GM19452 (cell line): ENCODE results near the gene IFIH1.

Experiments used
- ATAC-seq: cut with Tn5 transposase; IDR thresholded peaks from one replicate; pipeline ENCODE4 v1.9.1; 2021; ENCODE audit not compliant: unreplicated experiment

The IFIH1 gene

GRCh38 chr2:162258686-162259085 lies 59.8 kb downstream of the IFIH1 start:
- no peak for ATAC-seq

GRCh38 chr2:162258169-162258568 lies 60.3 kb downstream of the IFIH1 start:
- ATAC-seq: no peak

- ATAC-seq: no peak
Observed at GRCh38 chr2:162257425-162257824, 61.1 kb downstream of the IFIH1 start.

GRCh38 chr2:162256591-162256991 lies 61.9 kb downstream of the IFIH1 start:
- ATAC-seq: no peak

DNA sequence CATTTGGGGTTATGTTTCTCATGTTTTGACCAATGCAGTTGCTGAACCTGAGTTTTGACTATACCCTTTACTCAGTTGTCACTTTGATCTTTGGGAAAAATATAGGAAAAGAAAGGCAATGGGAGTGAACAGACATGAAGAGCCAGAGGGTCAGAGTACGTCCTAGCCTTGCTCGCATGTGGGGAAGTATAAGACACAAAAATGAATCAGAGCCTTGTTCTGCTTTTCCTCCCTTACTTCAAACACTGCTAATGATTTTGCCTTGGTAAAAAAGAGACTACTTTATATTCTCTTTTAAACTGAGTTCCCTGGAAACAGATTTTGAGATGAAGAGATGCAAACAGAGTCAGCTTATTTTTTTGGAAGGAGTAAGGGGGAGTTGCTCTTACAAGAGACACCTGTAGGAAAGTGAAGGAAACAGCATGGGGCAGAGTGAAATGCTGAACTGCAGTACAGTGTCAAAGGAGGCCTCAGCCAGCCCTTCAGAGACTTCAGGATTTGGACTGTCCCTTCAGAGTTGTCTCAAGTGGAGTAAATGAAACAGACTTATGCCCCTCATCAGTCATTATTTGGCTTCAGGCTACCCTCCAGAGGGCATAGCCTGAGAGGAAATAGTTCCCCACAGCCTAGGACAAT lies 64.1 kb downstream of the IFIH1 start:
- no peak for ATAC-seq

DNA sequence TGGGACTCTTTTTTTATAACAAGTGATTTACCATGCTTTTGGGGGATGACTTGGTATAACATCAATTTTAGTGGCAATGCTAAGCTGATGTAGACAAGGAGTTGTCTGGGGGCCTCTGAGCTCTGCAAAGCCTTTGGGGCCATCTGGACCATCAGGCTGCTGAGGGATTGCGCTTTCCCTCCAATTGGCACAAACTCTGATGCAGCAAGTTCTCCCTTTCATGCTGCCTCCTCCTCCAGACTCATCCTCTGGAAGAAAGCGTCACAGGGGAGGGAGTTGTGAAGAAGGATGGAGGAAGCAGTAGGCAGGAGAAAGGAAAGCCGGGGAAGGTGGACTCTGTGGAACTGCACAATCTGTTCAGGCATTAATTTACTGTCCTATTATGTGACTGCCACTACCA lies 65.0 kb downstream of the IFIH1 start:
- ATAC-seq: no peak

GRCh38 chr2:162252153-162252552 lies 66.3 kb downstream of the IFIH1 start:
- no peak for ATAC-seq

GRCh38 chr2:162245781-162246180 lies 72.7 kb downstream of the IFIH1 start:
- ATAC-seq: no peak

DNA sequence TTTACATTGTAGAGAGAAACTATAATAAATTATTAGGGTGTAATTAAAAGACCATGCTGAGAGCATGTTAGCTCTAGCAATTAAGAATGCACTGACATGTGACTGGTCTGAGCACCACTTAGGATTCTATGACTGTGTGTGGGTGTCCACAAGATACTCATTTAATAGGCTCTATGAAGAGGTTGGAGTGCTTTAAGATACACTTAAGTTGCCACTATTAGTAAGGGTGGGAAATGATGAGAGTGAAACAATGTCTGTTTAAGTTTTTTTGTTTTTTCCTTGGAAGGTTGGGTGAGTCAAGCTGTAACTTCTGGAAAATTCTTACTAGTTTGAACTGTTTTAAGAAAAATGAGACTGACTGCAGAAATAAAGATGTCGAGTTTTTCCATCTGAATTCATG lies 73.4 kb downstream of the IFIH1 start:
- no peak for ATAC-seq

- no peak for ATAC-seq
Observed at GRCh38 chr2:162244541-162245031, 73.9 kb downstream of the IFIH1 start.

DNA sequence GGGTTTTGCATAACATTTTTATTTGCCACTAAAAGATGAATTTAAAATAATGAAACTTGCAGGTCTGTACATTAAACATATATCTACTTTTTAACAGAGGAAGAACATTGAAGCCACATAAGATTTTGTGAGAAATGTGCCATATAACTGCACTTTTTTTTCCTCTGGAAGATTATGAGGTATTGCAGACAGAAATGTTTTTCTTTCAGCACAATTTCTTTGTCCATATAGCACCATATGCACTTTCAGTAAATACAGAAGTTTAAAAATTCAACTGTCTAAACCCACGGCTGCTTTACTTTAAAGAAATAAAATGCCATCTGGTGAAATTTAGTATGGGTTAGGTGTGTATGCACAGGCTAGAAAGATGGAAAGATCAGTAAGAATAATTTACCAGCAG lies 74.8 kb downstream of the IFIH1 start:
- no peak for ATAC-seq

DNA sequence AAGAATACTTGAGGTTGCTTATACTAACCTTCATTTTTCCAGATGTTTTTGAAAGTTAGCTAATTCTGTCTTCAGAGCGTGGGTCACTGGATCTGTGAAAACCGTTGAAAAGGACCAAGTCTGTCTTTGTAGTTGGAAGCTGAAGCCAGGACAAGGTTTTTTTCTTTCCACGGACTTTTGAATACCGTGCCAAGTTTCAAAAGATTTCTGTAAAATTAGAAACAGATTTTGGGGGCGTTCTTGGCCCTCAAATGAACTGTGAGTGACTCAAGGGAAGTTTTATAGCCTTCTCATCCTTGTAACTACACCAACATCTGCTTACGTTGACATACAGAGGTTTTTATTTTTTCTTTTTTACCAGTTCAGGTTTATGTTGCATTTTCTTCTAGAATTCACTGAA lies 75.2 kb downstream of the IFIH1 start, which contains the start of gene FAP:
TSS of gene FAP (minus strand) at position 152 of the 400 bp plus-strand sequence. CDS start at position 34, 118 bp downstream.
- ATAC-seq: no peak

DNA sequence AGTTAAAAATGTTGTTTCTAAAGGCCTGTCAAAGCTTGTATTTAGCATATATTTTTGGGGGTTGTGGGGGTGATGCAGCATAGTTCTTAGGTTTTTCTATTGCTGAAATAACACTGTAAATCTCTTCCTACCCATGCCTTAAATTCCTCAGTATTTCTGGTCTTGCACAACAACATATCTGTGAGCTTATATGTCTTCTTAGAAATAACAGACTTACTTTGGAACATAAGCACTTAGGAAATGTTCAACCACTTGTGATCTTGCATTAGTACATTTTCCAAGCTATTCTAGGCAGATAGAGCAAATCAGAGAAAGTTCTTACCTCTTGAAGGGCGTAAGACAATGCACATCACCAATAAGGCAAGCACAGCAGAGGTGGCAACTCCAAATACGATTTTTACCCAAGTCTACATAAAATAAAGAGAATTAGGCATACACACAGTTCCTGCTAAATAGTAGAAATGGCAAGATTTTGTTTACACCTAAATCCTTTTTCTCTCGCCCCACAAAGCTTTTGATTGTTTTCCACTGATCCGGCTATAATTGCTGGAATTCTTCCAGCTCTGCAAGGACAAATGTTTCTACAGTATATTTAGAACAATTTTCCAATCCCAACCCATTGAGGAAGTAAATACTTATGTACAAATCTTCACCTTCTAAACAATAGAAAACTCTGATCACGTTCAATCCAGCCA lies 75.8 kb downstream of the IFIH1 start:
- no peak for ATAC-seq

DNA sequence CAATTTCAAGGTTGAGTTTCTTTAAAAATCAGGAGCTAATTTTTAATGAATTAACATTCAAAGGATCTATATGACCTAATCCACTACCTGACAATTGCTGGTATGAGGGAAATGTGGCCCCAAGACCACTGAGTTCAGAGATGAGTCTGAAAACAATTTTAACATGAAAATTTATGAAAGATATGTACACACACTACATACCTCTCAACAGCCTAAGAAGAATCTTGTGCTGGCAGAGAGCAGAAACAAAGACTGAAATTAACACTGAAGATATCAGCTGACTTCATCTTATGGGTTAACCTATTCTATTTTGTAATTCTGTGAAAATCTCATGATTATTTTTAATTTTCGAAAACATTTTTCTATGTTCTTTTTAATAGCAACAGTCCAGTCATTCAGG lies 76.9 kb downstream of the IFIH1 start:
- no peak for ATAC-seq

- no peak for ATAC-seq
Observed at GRCh38 chr2:162234620-162235462, 83.6 kb downstream of the IFIH1 start.

DNA sequence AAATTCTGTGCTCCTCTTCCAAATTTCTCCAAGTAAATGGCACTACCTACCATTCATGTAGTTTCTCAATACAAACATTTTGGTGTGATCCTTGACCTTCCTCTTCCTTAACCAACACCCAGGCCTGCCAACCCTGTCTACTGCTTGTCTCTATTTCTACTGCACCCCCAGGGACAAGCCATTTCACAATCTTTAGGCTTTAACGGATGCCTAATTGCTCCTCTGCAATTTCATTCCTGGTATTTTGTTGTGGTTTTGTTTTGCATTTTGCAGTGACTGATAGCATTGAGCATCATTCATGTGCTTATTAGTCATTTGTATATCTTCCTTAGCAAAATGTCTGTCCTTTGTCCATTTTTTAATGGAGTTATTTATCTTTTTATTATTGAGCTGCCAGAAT lies 85.3 kb downstream of the IFIH1 start:
- ATAC-seq: no peak

DNA sequence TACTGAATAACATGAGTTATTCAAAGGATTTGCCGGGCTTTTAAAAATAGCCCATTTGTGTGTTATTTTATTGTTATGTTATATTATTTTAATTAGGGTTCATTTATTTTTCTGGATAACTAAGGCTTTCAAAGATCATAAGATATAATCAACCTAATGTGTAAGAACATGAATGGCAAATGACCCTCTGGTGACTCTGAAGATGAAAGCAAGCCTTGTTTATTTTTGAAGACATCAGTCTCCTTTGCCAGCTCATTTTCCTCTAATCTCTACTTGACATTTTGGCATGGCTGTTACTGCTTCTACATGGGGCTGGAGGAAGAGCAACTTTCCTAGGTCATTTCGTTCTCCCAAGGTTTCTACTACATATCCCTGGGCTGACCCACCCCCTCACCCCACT lies 85.8 kb downstream of the IFIH1 start:
- ATAC-seq: no peak

- no peak for ATAC-seq
Observed at GRCh38 chr2:162232027-162232426, 86.5 kb downstream of the IFIH1 start.

DNA sequence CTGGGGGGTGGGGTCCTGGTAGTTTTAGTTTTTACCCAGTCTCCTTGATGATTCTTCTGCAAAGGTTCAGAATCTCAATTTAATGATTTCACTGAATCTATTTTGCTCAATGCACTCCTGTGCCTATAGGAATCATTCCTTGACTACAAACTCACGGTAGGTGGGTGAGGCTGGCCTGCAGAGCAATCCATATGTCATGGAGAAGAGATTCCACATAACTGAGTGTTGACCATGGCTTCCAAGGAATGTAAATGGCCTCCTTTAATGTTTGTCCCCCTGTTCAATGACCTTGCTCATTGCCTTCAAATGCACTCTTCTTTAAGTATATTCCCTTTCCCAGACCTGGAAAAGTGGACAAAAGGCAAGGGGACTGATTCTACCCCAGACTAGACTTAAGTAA lies 87.7 kb downstream of the IFIH1 start:
- ATAC-seq: no peak

GRCh38 chr2:162226836-162227235 lies 91.6 kb downstream of the IFIH1 start:
- no peak for ATAC-seq

- peak; percentile 87 for ATAC-seq
Observed at GRCh38 chr2:162221064-162221463, 97.4 kb downstream of the IFIH1 start.

GRCh38 chr2:162220368-162220767 lies 98.1 kb downstream of the IFIH1 start:
- no peak for ATAC-seq
